ENCODE results near the gene ATAD3C.
"Not testable (repeated sequence)": the region's sequence is repeated elsewhere in the genome, so short reads cannot be mapped to it uniquely, and the experiment has no call there.

ATAD3C gene

DNA sequence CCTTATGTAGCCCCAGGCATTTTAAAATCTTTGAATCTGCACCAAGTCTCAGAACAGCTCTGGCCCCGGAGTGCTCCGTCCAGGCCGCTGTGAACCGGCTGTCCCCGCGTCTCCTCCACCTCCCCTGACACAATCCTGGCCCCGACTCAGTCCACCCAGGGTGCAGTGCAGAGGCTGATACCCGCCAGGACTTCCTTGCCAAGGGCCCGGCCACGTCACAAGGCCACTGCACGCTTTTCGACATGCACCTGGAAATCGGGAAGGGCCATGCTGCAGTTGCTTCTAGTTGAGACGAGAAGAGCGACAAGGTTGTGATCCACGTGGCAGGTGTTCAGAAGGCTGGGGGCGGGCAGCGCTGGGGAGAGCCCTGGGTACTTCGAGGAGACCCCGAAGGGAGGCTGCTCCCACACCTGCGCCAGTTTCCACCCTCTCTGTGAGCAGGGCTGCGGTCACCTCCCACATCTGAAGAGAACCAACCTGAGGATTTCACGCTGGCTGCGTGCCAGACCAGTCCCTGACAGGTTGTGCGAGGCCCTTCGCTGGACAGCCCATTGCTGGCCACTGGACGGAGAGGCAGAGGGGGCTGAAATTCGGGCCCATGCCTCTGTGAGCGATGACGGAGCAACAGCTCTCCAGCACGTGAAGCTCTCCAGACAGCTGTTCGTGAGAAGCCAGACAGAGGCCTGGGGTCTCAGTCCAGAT, 7.3 kb upstream of the ATAD3C start:
- no peak for DNase-seq (ENCODE audit: low read depth in 3 of 3)

DNA sequence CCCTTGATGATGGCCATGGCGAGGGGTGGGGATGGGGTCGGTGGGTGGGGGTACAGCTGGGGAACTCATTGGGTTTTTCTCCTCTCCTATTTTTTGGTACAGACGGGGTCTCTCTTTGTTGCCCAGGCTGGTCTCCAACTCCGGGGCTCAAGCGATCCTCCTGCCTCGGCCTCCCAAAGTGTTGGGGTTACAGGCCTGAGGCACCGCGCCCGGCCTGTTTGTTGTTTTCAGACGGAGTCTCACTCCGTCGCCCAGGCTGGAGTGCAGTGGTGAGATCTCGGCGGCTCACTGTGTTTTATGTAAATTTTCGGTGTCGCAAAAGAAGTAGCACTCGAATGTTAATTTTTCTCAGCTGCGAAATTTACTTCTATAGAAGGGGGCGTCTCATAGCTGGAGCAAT, 2.9 kb upstream of the ATAD3C start:
- DNase-seq (ENCODE audit: low read depth in 3 of 3) = not testable (repeated sequence)

DNA sequence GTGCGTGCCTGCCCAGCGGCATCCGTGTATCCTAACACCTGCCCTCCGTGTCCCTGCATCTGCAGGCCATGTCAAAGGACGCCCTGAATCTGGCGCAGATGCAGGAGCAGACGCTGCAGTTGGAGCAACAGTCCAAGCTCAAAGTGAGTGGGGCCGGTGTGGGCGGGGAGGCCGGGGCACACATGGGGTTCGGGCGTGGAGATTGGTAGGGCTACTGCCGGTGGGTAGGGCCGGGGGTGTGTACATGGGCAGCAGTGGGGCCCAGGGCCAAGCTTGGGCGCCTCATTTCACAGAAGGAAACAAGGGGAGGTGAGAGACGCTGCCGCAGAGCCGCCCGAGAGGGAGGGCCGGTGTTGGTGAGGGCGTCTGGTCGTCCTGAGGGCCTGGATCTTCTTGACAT, 1.1 kb downstream of the ATAD3C start:
- DNase-seq (ENCODE audit: low read depth in 3 of 3) = not testable (repeated sequence)

DNA sequence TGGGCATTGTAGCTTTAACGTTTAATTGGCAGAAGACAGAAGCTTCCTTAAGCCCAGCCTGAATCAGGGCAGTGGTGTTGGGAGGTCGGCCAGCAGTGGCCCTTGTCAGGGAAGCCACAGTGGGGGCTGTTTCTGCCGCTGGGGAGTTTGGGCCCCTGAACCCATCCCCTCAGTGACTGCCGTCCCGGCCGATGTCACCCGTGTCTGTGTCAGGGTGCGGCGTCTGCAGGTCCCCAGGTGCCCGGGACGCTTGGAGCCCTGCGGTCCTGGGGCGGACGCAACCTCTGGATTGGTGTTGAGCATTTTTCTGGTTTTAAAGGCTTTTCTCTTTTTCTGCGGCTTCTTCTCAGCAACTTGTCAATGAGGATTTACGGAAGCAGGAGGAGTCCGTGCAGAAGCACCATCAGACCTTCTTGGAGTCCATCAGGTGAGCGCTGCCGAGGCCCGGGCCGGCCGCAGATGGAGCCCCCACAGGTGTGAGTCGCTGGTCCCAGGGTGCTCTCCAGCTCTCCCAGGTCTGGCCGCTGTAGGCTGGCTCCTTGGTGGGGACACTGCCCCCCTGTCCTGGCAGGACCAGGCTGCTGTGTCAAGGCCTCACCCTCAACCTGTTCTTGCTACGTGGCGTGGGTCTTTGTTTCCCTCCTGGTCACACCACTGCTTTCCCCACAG, 2.3 kb downstream of the ATAD3C start:
- DNase-seq (ENCODE audit: low read depth in 3 of 3) = no peak

DNA sequence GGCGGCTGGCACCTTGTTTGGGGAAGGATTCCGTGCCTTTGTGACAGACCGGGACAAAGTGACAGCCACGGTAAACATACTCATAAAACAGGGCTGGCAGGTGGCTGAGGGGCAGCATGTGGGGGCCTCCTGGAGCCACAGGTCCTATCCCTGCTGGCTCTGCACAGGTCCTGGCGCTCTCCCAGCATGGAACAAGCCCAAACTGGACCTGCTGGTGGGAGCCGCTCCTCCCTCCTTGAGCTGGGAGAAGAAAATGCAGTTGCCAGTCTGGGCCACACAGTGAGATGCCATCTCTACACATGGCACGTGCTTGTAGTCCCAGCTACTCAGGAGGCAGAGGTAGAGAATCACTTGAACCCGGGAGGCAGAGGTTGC, 2.9 kb downstream of the ATAD3C start:
- DNase-seq (ENCODE audit: low read depth in 3 of 3) = not testable (repeated sequence)

DNA sequence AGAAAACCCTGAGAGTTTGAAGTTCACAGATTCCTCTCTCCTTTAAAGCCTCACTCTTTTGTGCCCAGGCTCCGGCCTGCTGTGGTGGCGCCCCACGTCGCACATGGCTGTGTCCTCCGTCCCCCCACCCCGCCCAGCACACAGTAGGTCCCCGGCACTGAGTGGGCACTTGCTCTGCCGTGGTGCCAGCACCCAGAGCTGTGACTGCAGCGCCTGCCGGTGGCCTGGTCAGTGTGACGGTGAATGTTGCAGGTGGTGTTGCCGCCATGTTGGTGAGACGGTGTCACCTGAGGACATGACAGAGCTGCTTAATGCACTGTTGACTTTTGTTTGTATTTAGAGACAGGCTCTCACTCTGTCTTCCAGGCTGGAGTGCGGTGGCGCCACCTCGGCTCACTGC, 3.4 kb downstream of the ATAD3C start:
- DNase-seq (ENCODE audit: low read depth in 3 of 3) = no peak

DNA sequence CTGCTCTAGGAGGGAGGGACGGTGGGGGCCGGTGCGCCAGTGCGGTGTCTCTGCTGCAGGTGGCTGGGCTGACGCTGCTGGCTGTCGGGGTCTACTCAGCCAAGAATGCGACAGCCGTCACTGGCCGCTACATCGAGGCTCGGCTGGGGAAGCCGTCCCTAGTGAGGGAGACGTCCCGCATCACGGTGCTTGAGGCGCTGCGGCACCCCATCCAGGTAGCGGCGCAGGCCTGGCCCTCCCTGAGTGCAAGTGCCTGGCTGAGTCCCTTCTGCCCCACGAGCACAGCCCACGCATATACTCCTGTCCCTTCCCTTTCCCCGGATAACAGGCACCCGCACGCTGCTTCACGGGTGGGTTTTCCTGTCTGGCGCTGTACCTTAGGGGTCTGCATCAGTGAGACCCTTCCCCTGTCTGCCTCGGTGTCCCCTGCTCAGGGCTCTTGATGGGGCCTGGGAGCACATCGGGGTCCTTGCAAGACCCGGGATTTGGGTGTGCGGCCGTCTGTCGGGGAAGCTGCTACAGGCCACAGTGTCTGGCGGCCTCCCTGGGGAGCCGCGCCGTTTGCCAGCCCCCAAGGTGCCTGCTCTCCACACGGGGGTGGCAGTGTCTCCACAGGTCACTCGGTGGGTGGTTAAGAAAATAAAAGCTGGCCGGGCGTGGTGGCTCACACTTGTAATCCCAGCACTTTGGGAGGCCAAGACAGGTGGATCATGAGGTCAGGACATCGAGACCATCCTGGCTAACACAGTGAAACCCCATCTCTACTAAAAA, 5.0 kb downstream of the ATAD3C start:
- not testable (repeated sequence) for DNase-seq (ENCODE audit: low read depth in 3 of 3)

DNA sequence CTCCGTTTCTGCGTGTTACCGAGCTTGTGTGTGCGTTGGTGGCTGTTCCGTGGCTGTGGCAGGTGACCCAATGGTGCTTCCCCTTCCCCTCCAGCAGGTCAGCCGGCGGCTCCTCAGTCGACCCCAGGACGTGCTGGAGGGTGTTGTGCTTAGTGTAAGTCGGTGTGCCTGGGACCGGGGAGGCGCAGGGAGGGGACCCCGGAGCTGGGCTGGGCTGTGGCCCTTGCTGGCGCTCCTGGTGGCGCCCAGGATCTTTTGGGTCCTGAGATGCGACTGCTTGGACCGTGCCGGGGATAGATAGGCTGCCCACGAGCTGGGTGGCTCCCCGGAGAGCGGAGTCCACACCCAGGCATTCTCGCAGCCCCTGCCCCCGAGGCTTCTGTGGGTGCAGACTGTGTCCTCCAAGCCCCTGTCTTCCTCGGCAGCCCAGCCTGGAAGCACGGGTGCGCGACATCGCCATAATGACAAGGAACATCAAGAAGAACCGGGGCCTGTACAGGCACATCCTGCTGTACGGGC, 5.9 kb downstream of the ATAD3C start:
- no peak for DNase-seq (ENCODE audit: low read depth in 3 of 3)

DNA sequence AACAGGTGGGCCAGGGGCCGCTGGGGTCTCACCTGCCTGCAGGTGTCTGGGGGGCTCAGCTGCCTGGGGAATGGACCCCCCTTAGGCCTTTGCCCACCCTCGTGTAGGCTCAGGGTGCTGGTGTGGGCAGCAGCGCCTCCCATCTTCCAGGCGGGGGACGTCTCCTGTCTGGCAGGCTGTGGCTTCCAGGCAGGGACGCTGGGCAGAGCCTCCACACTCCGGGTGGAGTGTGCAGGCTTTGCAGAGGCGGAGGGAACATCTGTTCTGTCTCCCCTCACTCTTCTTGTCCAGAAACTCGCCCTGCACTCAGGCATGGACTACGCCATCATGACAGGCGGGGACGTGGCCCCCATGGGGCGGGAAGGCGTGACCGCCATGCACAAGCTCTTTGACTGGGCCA, 6.4 kb downstream of the ATAD3C start:
- not testable (repeated sequence) for DNase-seq (ENCODE audit: low read depth in 3 of 3)

DNA sequence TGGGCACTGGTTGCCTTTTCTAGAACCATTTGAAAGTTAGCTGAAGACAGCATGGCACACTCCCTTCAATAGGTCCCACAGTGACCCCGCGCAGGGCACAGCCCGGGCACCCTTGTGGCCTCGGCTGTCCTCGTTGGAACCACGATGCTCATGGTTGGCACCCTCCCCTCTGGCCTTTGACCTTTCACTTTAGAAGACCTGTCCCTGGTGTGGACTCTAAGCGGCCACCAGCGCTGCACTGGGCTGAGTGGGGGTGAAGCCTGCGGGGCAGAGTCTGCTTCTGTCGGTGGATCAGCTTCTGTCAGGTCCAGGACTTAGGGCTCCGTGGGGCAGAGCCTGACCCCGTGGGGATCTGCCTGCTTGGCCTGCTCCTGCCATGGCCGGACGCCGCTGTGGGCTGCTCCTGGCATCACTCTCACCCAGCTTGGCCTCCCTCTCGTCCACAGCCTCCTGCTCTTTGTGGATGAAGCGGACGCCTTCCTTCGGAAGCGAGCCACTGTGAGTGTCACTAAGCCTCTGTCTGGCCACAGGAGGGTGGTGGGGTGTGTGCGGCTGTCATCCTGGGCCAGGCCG, 7.3 kb downstream of the ATAD3C start:
- DNase-seq (ENCODE audit: low read depth in 3 of 3) = not testable (repeated sequence)

DNA sequence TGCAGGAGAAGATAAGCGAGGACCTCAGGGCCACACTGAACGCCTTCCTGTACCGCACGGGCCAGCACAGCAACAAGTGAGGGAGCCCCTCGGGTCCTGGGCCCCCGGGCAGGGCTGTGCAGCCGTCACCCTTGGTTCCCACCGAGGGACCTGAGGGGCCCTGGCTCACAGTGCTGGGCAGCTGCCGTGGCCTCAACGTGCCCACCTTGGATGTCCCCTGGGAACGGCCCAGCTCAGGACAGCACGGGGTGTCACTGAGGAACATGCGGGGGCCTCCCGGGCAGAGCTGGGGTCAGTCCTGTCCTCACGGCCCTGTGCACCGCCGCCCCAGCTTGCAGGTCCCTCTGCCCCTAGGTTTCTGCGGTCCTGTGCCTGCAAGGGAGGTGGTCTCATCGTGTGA, 9.7 kb downstream of the ATAD3C start:
- DNase-seq (ENCODE audit: low read depth in 3 of 3) = not testable (repeated sequence)

DNA sequence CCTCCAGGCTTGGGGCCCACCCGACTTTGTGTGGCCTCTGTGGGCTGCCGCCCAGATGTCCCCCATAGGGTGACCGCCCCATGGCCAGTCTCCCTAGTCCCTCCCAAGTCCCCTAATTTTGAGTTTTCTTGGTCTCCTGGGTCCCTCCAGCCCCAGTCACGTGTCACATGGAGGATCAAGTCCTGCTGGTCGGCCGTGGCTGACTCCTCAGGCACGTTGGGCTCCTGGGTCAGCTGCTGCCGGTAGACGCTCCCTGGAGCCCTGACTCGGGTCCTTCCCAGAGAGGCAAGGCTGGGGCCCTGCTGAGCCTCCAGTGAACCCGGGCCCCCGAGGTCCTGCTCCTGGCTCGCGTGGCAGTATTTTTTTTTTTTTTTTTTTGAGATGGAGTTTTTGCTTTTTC, 10.2 kb downstream of the ATAD3C start:
- DNase-seq (ENCODE audit: low read depth in 3 of 3) = not testable (repeated sequence)

DNA sequence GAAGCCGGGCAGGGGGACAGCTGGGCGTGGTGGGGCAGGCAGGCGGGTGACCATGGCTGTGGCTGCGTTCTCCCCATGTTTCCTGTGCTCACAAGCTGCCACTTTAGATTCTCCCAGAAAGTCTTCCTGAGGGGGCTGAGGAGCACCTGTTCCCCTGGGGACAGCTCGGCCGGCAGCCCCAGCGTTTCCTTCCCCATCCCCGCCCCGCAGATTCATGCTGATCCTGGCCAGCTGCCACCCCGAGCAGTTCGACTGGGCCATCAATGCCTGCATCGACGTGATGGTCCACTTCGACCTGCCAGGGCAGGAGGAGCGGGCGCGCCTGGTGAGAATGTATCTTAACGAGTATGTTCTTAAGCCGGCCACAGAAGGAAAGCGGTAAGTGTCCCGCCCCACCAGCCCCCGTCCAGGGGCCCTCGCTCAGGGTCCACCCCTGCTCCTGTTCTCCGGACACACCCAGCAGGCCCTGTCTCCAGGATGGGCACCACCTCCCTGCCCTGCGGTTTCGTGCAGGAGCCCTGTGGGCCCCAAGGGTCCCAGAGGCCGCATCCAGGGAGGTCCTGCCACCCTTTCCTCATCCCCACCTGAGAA, 11.1 kb downstream of the ATAD3C start:
- no peak for DNase-seq (ENCODE audit: low read depth in 3 of 3)

DNA sequence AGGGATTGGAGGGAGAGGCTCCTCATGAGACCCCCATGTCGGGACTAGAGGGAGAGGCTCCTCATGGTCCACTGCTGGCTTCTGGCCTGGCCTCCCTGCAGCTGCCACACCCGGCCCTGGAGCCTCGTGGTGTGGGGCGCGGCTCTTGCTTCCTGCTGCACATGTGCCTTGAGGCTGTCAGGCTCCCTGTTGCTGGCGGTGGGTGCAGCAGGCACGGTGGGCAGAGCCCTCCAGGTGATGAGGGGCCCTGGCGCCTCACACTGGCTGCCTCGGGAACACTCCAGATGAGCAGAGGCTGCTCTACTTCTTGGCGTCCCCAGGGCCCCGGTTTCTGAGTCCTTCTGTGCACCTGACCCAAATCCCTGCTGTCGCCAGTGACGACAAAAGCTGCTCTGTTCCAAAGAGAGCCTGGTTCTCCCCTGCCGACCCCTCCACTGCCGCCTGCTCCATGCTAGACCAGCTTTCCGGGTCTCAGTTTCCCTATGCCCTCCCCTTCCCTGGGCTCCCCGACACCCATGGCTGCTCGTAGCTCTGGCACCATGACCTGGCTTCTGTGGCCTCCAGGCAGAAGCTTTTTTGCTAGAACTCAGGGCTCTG, 12.3 kb downstream of the ATAD3C start:
- no peak for DNase-seq (ENCODE audit: low read depth in 3 of 3)

DNA sequence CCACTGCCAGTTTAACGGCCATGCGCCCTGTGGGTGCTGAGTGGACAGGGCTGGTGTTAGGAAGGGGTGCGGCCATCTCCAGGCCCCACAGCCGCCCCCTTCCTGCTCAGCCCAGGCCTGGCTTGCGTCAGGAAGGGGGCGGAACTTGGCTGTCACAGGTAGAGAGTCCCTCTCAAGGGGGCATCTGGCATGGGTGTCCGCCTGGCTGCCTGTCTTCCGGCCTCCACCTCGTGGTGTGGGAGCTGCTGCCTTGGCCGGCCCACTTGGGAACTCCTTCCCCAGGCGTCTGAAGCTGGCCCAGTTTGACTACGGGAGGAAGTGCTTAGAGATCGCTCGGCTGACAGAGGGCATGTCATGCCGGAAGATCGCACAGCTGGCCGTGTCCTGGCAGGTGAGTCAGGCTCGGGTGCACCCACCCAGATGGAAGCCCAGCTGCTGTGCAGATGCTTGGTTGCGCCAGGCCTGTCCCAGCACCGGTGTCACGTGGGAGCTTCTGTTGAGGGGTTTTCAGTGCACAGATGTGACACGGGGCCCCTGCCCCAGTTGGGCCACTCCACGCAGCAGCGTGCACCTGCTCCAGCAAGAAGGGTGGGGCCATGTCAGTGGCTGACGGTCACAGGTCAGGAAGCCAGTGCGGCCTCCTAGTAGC, 13.0 kb downstream of the ATAD3C start:
- DNase-seq (ENCODE audit: low read depth in 3 of 3) = no peak

DNA sequence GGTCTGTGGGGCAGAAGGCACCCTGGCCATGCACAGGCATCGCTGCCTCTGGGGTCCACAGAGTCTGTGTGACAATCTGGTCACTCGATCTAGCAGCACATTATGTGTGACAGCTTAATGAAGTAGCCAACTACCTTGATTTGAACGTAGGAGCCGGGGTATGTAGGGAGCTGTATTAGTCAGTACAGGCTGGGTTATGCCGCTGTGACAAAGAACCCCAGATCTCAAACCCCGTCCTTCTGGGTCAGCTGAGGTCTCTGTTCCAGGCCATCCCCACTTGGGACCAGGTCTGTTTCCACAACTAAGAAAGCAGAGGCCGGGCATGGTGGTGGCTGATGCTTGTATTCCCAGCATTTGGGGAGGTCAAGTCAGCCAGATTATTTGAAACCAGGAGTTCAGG, 13.8 kb downstream of the ATAD3C start:
- no peak for DNase-seq (ENCODE audit: low read depth in 3 of 3)

DNA sequence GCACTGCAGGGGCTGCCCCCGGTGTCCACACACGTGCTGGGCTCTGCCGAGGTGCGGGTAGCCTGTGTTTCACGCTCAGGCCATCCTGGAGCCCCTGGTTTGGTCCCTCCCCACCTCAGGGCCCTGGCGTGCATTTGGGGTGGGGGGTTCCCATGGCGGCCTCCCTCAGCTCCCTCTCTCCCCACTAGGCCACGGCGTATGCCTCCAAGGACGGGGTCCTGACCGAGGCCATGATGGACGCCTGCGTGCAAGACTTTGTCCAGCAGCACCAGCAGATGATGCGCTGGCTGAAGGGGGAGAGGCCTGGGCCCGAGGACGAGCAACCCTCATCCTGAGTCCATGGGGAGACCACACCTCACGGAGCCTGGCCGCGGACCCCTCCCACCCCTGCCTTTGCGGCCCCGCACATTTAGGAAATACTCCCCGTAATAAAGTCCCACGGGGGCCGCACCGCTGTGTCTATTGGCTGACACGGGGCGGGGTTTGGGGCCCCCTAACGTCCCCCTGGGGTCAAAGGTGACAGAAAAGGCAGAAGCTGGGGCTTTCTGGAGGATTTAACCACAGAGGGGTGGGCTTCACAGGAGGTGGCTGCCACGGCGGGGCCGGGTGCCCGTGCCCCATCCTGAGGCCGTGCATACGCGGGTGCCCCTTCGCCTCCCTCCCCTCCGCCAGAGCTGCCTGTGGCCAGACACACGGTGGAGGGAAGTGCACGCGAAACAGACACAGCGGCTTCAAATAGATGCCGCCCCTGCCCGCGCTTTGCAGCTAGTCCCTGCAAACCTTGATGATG, 18.9 kb downstream of the ATAD3C start:
- not testable (repeated sequence) for DNase-seq (ENCODE audit: low read depth in 3 of 3)

DNA sequence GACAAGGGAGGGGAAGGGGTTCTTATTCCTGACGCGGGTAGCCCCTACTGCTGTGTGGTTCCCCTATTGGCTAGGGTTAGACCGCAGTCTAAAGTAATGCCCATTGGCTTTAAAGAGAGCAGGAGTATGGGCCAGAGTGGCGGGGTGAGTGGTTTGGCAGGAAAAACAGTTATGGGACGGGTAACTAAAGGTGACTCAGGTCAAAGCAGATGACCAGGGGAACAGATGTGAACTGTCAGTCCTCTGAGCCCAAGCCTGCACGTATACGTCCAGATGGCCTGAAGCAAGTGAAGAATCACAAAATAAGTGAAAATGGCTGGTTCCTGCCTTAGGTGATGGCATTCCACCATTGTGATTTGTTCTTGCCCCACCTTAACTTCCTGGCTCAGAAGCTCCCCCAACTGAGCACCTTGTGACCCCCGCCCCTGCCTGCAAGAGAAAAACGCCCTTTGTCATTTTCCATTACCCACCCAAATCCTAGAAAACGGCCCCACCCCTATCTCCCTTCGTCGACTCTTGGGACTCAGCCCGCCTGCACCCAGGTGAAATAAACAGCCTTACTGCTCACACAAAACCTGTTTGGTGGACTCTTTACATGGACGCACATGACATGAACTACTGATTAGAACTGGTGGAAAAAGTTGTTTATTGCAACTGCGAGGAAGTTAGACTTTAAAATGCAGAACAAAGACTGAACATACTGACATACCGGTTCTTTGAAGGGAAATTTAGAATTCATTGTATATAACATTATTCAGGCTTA, 21.3 kb downstream of the ATAD3C start:
- DNase-seq (ENCODE audit: low read depth in 3 of 3) = no peak

DNA sequence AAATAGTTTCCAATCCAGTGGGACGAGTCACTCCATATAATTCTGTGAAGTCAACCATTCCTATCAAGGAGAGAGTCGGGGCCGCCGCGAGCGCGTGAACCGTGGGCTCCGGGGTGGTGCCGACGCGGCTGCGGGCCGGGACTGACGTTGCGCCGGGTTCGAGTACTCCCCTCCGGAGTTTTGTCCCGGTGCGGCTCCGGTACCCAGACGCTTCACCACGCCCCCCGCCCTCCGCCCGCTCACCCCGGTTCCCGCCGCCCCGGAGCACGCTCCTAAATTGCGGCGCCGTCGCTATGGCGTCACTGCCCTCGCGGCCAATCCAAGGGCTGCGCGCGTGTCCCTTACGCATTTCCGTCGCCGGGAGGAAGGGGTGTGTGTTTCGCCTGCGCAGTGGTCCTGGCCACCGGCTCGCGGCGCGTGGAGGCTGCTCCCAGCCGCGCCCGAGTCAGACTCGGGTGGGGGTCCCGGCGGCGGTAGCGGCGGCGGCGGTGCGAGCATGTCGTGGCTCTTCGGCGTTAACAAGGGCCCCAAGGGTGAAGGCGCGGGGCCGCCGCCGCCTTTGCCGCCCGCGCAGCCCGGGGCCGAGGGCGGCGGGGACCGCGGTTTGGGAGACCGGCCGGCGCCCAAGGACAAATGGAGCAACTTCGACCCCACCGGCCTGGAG, 22.0 kb downstream of the ATAD3C start, which contains the start of gene ATAD3B:
ATAD3B (plus strand) TSS at position 377 of the 664 bp plus-strand sequence; CDS start at position 497, 120 bp downstream.
- DNase-seq (ENCODE audit: low read depth in 3 of 3) = peak; percentile 89 to 96 (median 92)
